WTC11 (cell line): ENCODE data around the gene IQGAP2. TPM values are rescaled to one million over a fixed set of nuclear protein-coding genes. Genes with fewer than 3 reads are reported as not detected.
A peak's percentile ranks its signal among the peaks of the same experiment; 100 is the strongest.

ENCODE experiments used
- ATAC-seq: fragments of 200-7000 bp; cut with Tn5 transposase; 2 replicates; pipeline ENCODE4 v1.10.0; 2021; ENCODE audit warnings: mild to moderate bottlenecking, moderate library complexity
- CTCF ChIA-PET: fragments of 300-600 bp; sonication (Branson Sonifier 250); formaldehyde crosslinking; loops from one replicate; lab custom pipeline; 2021; ENCODE audit warnings: antibody characterized with exemption; lab: Charles Lee
- POLR2A ChIA-PET: fragments of 350-600 bp; sonication (Branson Sonifier 250); formaldehyde crosslinking; loops from one replicate; lab custom pipeline; 2021; ENCODE audit warnings: antibody characterized with exemption; lab: Charles Lee
- DNase-seq: peaks from one replicate; pipeline ENCODE4 v3.0.0; 2021; ENCODE audit warnings: low spot score
- H3K27ac Mint-ChIP-seq: 2 replicates; pipeline ENCODE4 v1.8.0; 2021; ENCODE audit warnings: mixed read lengths
- H3K27me3 Mint-ChIP-seq: 2 replicates; pipeline ENCODE4 v1.8.0; 2021; ENCODE audit warnings: low read depth, mild to moderate bottlenecking, moderate library complexity, mixed read lengths
- H3K36me3 Mint-ChIP-seq: 2 replicates; pipeline ENCODE4 v1.8.0; 2021; ENCODE audit warnings: mixed read lengths
- H3K4me1 Mint-ChIP-seq: 2 replicates; pipeline ENCODE4 v1.8.0; 2022; ENCODE audit warnings: mixed read lengths
- H3K4me3 Mint-ChIP-seq: 2 replicates; pipeline ENCODE4 v1.8.0; 2021; ENCODE audit warnings: mild to moderate bottlenecking, moderate library complexity, mixed read lengths
- H3K9me3 Mint-ChIP-seq: 2 replicates; pipeline ENCODE4 v1.8.0; 2021; ENCODE audit warnings: mixed read lengths
- AFF4 ChIP-seq: sonication (generic); formaldehyde crosslinking; IDR thresholded peaks from 2 replicates; pipeline ENCODE4 v1.8.1; 2023; ENCODE audit warnings: mild to moderate bottlenecking, missing genetic modification reagents, borderline replicate concordance
- ARID4B ChIP-seq: sonication (generic); formaldehyde crosslinking; IDR thresholded peaks from 2 replicates; pipeline ENCODE4 v1.8.0; 2023; ENCODE audit warnings: missing genetic modification reagents, mild to moderate bottlenecking, borderline replicate concordance
- ATF1 ChIP-seq: sonication (generic); formaldehyde crosslinking; IDR thresholded peaks from 2 replicates; pipeline ENCODE4 v1.8.1; 2023; ENCODE audit warnings: mild to moderate bottlenecking, moderate library complexity, missing genetic modification reagents
- CTCF ChIP-seq: fragments of 200-600 bp; IDR thresholded peaks from 2 replicates; pipeline ENCODE4 v1.8.0; 2022; ENCODE audit warnings: antibody characterized with exemption
- ELF4 ChIP-seq: sonication (generic); formaldehyde crosslinking; IDR thresholded peaks from 2 replicates; pipeline ENCODE4 v1.8.1; 2022; ENCODE audit warnings: low read depth, mild to moderate bottlenecking, moderate library complexity, missing genetic modification reagents
- MXD4 ChIP-seq: fragments of 250-450 bp; sonication (Bioruptor Pico); IDR thresholded peaks from 2 replicates; pipeline ENCODE4 v1.8.0; 2021; ENCODE audit warnings: mild to moderate bottlenecking, moderate library complexity, borderline replicate concordance
- PRDM15 ChIP-seq: sonication (generic); formaldehyde crosslinking; IDR thresholded peaks from 2 replicates; pipeline ENCODE4 v1.8.0; 2022; ENCODE audit warnings: missing genetic modification reagents
- RELA ChIP-seq: sonication (generic); formaldehyde crosslinking; IDR thresholded peaks from 2 replicates; pipeline ENCODE4 v1.8.1; 2022; ENCODE audit warnings: missing genetic modification reagents, mild to moderate bottlenecking, borderline replicate concordance
- ZNF671 ChIP-seq: fragments of 250-450 bp; sonication (Bioruptor Pico); IDR thresholded peaks from 2 replicates; pipeline ENCODE4 v1.8.0; 2021; ENCODE audit warnings: mild to moderate bottlenecking
- total RNA-seq: library from RNA; stranded (reverse); gene quantifications from 3 replicates; pipeline ENCODE4 v1.2.3, GENCODE V29; 2021
- TF ChIP-seq, protein P1 (sequence below): fragments of 250-450 bp; sonication (Bioruptor Pico); IDR thresholded peaks from 2 replicates; pipeline ENCODE4 v1.9.0; 2021; ENCODE audit warnings: mild to moderate bottlenecking

Gene IQGAP2
- total RNA-seq, 1 experiment from 2014 or later = 70.6 TPM

GRCh38 chr5:76422742-76423141 lies 19.7 kb downstream of the IQGAP2 start:
- Mint-ChIP-seq H3K36me3 (no peaks in the 10 kb centered on the region; the same call in 1 of the 2 replicates), H3K27me3 (no peaks in the 10 kb centered on the region), H3K4me1 (peaks cover 79% of the 10 kb centered on the region), H3K9me3 (no peaks in the 10 kb centered on the region), H3K27ac (peak overlapping the region; percentile 47), H3K4me3 (no peak overlapping the region)
- ATAC-seq (no peak), DNase-seq (no peak)
- ChIA-PET CTCF (interaction anchor here (1.1 to 1.9 kb wide), 3 partner anchors 10 to 58 kb away, joined by 3 to 10 read pairs (median 3); partner anchors contain the start of gene IQGAP2), POLR2A (no interaction called here)
- no peak for TF ChIP-seq RELA (CRISPR knock-in tag)
- TF ChIP-seq PRDM15 = no peak

GRCh38 chr5:76425146-76425545 lies 22.1 kb downstream of the IQGAP2 start:
- ATAC-seq (no peak), DNase-seq (no peak)
- no peak overlapping the region for H3K4me3 Mint-ChIP-seq
- peak overlapping the region; percentile 92 for H3K27ac Mint-ChIP-seq
- POLR2A ChIA-PET = no interaction called here
- peaks cover 83% of the 10 kb centered on the region for H3K4me1 Mint-ChIP-seq
- H3K9me3 Mint-ChIP-seq = no peaks in the 10 kb centered on the region
- peaks cover 3% of the 10 kb centered on the region; the same call in 1 of the 2 replicates for H3K36me3 Mint-ChIP-seq
- TF ChIP-seq ELF4 (CRISPR knock-in tag) (no peak), CTCF (no peak), PRDM15 (no peak), ARID4B (CRISPR knock-in tag) (no peak), MXD4 (CRISPR knock-in tag) (no peak), ATF1 (CRISPR knock-in tag) (no peak), ZNF671 (CRISPR knock-in tag) (no peak), AFF4 (CRISPR knock-in tag) (no peak)
- TF ChIP-seq, protein P1, sequence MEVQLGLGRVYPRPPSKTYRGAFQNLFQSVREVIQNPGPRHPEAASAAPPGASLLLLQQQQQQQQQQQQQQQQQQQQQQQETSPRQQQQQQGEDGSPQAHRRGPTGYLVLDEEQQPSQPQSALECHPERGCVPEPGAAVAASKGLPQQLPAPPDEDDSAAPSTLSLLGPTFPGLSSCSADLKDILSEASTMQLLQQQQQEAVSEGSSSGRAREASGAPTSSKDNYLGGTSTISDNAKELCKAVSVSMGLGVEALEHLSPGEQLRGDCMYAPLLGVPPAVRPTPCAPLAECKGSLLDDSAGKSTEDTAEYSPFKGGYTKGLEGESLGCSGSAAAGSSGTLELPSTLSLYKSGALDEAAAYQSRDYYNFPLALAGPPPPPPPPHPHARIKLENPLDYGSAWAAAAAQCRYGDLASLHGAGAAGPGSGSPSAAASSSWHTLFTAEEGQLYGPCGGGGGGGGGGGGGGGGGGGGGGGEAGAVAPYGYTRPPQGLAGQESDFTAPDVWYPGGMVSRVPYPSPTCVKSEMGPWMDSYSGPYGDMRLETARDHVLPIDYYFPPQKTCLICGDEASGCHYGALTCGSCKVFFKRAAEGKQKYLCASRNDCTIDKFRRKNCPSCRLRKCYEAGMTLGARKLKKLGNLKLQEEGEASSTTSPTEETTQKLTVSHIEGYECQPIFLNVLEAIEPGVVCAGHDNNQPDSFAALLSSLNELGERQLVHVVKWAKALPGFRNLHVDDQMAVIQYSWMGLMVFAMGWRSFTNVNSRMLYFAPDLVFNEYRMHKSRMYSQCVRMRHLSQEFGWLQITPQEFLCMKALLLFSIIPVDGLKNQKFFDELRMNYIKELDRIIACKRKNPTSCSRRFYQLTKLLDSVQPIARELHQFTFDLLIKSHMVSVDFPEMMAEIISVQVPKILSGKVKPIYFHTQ (CRISPR knock-in tag) = no peak
- H3K27me3 Mint-ChIP-seq = no peaks in the 10 kb centered on the region
- CTCF ChIA-PET = interaction anchor here (3.4 kb wide), 1 partner anchor 22 kb away, joined by 20 read pairs; the partner anchor contains the start of gene IQGAP2
